ENCODE data around the gene CPEB1. TPM values are rescaled to one million over a fixed set of nuclear protein-coding genes. Genes with fewer than 3 reads are reported as not detected.

Gene CPEB1
- total and polyA plus RNA-seq, 2 experiments from 2014 or later: 4.1 to 9.4 TPM

Other genes with a start within 250 kb of the CPEB1 start
- gene GOLGA6L9, start 217.5 kb downstream of the CPEB1 start, total RNA-seq (2014; rRNA removed; shearing (Covaris generic)): 12.7 and 13.0 TPM in 2 replicates
- 9.6 and 11.0 TPM in 2 replicates for gene GOLGA6L9, start 217.5 kb downstream of the CPEB1 start, polyA plus RNA-seq (2016; fragmentation: Nextera tagmentation; extraction: Ambion mirVana)
- gene RPS17, start 106.9 kb downstream of the CPEB1 start, total RNA-seq (2014; rRNA removed; shearing (Covaris generic)): 1,579 and 1,741 TPM in 2 replicates
- 1,928 and 2,137 TPM in 2 replicates for gene RPS17, start 106.9 kb downstream of the CPEB1 start, polyA plus RNA-seq (2016; fragmentation: Nextera tagmentation; extraction: Ambion mirVana)
- 14.0 and 19.2 TPM in 2 replicates for gene AP3B2, start 62.5 kb upstream of the CPEB1 start, total RNA-seq (2014; rRNA removed; shearing (Covaris generic))
- 9.5 and 9.8 TPM in 2 replicates for gene AP3B2, start 62.5 kb upstream of the CPEB1 start, polyA plus RNA-seq (2016; fragmentation: Nextera tagmentation; extraction: Ambion mirVana)
- gene FSD2, start 158.7 kb upstream of the CPEB1 start, total RNA-seq (2014; rRNA removed; shearing (Covaris generic)): 0.08 TPM in 1 of 2 replicates, not detected in the other
- gene FSD2, start 158.7 kb upstream of the CPEB1 start, polyA plus RNA-seq (2016; fragmentation: Nextera tagmentation; extraction: Ambion mirVana): 0.18 and 0.37 TPM in 2 replicates
- gene WHAMM, start 162.3 kb upstream of the CPEB1 start, total RNA-seq (2014; rRNA removed; shearing (Covaris generic)): 2.2 and 8.3 TPM in 2 replicates
- gene WHAMM, start 162.3 kb upstream of the CPEB1 start, polyA plus RNA-seq (2016; fragmentation: Nextera tagmentation; extraction: Ambion mirVana): 4.1 and 4.2 TPM in 2 replicates